ENCODE data around the gene PLD4.
A peak's percentile ranks its signal among the peaks of the same experiment; 100 is the strongest.

The PLD4 gene

GRCh38 chr14:104973135-104973384 lies 48.4 kb downstream of the PLD4 start:
- Mint-ChIP-seq H3K4me3 (no peak overlapping the region), H3K36me3 (ENCODE audit: low read depth) (no peaks in the 10 kb centered on the region), H3K27ac (no peak overlapping the region), H3K4me1 (peaks cover 25% of the 10 kb centered on the region), H3K27me3 (ENCODE audit: low read depth) (peaks cover 28% of the 10 kb centered on the region), H3K9me3 (no peaks in the 10 kb centered on the region)
- TF ChIP-seq, protein P1, sequence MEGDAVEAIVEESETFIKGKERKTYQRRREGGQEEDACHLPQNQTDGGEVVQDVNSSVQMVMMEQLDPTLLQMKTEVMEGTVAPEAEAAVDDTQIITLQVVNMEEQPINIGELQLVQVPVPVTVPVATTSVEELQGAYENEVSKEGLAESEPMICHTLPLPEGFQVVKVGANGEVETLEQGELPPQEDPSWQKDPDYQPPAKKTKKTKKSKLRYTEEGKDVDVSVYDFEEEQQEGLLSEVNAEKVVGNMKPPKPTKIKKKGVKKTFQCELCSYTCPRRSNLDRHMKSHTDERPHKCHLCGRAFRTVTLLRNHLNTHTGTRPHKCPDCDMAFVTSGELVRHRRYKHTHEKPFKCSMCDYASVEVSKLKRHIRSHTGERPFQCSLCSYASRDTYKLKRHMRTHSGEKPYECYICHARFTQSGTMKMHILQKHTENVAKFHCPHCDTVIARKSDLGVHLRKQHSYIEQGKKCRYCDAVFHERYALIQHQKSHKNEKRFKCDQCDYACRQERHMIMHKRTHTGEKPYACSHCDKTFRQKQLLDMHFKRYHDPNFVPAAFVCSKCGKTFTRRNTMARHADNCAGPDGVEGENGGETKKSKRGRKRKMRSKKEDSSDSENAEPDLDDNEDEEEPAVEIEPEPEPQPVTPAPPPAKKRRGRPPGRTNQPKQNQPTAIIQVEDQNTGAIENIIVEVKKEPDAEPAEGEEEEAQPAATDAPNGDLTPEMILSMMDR (IDR thresholded peaks at IDR 0.05; ENCODE audit: unreplicated experiment in 3 of 3): no peak

- Mint-ChIP-seq H3K4me1 (peaks cover 25% of the 10 kb centered on the region), H3K27me3 (ENCODE audit: low read depth) (peaks cover 30% of the 10 kb centered on the region), H3K27ac (peak overlapping the region in 2 of 3 experiments; percentile 57 to 59), H3K9me3 (no peaks in the 10 kb centered on the region), H3K4me3 (peak overlapping the region in 2 of 3 experiments; percentile 32 to 42), H3K36me3 (ENCODE audit: low read depth) (no peaks in the 10 kb centered on the region)
- TF ChIP-seq, protein P1 (IDR thresholded peaks at IDR 0.05; ENCODE audit: unreplicated experiment in 3 of 3): no peak
Measured at GRCh38 chr14:104973385-104974145, 48.9 kb downstream of the PLD4 start.

- Mint-ChIP-seq H3K4me1 (peaks cover 25% of the 10 kb centered on the region), H3K4me3 (peak overlapping the region in 2 of 3 experiments; percentile 32 to 42), H3K27me3 (ENCODE audit: low read depth) (peaks cover 36% of the 10 kb centered on the region), H3K27ac (peak overlapping the region in 2 of 3 experiments; percentile 57 to 59), H3K9me3 (no peaks in the 10 kb centered on the region), H3K36me3 (ENCODE audit: low read depth) (no peaks in the 10 kb centered on the region)
- TF ChIP-seq, protein P1 (IDR thresholded peaks at IDR 0.05; ENCODE audit: unreplicated experiment in 3 of 3): no peak
Measured at GRCh38 chr14:104974146-104974541, 49.5 kb downstream of the PLD4 start.

- H3K9me3 Mint-ChIP-seq: no peaks in the 10 kb centered on the region
- no peaks in the 10 kb centered on the region for H3K36me3 Mint-ChIP-seq (ENCODE audit: low read depth)
- H3K27me3 Mint-ChIP-seq (ENCODE audit: low read depth): peaks cover 37% of the 10 kb centered on the region
- TF ChIP-seq, protein P1 (IDR thresholded peaks at IDR 0.05; ENCODE audit: unreplicated experiment in 3 of 3): no peak
- H3K27ac Mint-ChIP-seq: peak overlapping the region in 1 of 3 experiments; percentile 59
- peak overlapping the region in 1 of 3 experiments; percentile 47 for H3K4me3 Mint-ChIP-seq
- peaks cover 27% of the 10 kb centered on the region for H3K4me1 Mint-ChIP-seq
Measured at GRCh38 chr14:104974665-104975390, 50.1 kb downstream of the PLD4 start.

DNA sequence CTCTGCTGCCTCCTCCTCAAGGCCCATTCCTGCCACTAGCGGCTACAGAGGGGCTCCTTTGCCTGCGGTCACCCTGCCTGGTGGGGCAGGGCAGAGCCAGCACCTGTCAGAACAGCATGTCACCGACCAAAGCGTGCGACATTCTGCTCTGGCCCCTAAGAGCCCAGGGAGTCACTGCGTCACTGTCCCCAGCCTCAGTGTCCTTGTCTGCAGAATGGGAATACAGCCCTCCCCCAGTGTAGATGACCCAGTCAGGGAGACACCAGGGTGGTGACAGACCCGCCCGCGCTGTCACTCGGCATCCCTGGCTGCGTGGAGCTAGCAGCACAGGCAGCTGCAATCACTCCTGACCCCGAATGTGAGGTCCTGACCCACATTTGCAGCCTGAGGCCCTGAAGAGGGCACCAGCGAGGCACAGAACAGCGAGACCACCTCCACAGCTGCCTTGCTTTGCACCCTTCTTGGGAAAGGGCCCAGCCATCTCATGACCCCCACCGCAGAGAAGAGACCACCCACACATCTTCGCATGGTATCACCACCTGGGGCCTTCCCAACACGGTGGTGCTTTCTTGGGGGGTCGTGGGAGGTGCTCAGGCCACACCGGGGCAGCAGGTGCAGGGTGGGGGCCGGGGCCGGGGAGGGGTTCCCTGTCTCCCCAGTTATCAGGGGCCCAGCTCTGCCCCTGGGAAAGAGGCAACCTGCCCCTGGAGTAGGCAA lies 51.0 kb downstream of the PLD4 start:
- TF ChIP-seq, protein P1 (IDR thresholded peaks at IDR 0.05; ENCODE audit: unreplicated experiment in 3 of 3): no peak
- H3K27ac Mint-ChIP-seq: peak overlapping the region in 1 of 3 experiments; percentile 79
- no peaks in the 10 kb centered on the region for H3K36me3 Mint-ChIP-seq (ENCODE audit: low read depth)
- H3K4me3 Mint-ChIP-seq: peak overlapping the region; percentile 75 to 80 (median 79)
- H3K4me1 Mint-ChIP-seq: peaks cover 30% of the 10 kb centered on the region
- peaks cover 39% of the 10 kb centered on the region for H3K27me3 Mint-ChIP-seq (ENCODE audit: low read depth)
- H3K9me3 Mint-ChIP-seq: no peaks in the 10 kb centered on the region
